Measurements from ENCODE around the gene GATD1.

The GATD1 gene

DNA sequence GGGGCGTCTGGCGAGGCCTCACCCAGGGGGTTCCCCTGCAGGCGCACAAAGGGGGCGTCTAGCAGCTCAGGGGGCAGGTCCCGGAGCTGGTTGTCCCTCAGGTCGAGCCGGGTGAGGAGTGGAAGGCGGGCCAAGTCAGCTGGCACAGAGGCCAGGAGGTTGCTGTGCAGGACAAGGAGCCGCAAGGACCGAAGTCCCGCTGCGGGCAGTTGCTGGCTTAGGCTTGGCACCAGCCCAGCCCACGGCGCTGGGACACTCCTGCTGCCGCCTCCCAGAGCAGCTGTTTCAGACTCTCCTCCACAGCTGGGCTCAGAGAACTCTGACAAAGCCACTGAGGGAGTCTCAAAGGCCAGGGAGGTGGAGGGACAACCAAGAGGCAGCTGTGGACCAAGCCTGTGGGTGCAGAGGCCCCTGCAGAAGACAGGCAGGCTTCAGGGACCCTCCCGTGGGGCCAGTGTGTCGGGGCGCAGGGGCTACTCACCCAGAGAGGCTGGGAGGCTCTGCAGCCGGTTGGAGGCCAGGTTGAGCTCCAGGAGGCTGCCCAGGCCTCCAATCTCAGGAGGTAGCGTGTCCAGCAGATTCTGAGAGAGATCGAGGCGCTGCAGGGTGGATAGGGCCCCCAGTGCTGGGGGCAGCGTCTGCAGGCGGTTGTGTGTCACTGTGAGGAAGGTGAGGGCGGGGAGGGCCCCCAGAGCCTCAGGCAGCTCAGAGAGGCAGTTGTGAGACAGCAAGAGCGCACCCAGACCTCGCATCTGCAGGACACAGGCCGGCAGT lies 25.6 kb upstream of the GATD1 start:
- POLR2A ChIA-PET = interaction anchor here (0.9 to 2.7 kb wide), 3 partner anchors 9 to 55 kb away, joined by 3 to 14 read pairs (median 3); partner anchors contain the start of gene TALDO1
- CTCF ChIA-PET = no interaction called here
- no peak for TF ChIP-seq ZNF384 (IDR thresholded peaks at IDR 0.05)
- no peak for TF ChIP-seq NFRKB (IDR thresholded peaks at IDR 0.05)
- no peak for TF ChIP-seq LEF1 (IDR thresholded peaks at IDR 0.05; ENCODE audit: borderline replicate concordance)
- no peak for TF ChIP-seq CTBP1 (IDR thresholded peaks at IDR 0.05; ENCODE audit: borderline replicate concordance)
- no peak for TF ChIP-seq BHLHE40 (IDR thresholded peaks at IDR 0.05; ENCODE audit: borderline replicate concordance)
- DNase-seq (ENCODE audit: extremely low spot score) = no peak

DNA sequence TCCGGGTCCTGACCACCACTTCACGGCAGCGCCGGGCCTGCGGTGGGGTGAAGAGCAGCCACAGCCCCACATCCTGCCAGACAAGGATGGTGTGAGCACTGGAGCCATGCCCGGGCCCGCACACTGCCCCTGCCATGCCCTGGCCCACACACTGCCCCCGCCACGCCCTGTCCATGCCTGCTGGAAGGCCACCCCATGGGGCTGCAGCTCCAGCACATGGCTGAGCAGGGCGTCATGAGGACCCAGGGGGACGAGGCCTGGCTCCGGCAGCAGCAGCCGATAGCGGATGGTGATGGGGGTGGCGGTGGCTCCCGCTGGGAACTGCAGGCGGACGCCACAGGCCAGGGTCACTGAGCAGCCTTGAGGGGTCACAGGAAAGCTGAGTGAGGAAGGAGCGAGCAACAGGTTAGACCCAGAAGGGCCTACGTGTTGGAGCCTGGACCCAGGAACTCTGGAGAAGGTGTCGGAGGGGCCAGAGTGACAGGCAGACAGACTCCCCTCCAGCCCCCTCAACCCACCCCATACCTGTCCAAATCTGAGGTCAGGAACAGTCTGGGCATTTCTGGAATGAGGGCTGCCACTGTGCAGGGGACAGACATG lies 24.8 kb upstream of the GATD1 start:
- no peak for TF ChIP-seq FOXK2 (IDR thresholded peaks at IDR 0.05)
- TF ChIP-seq BHLHE40 (IDR thresholded peaks at IDR 0.05; ENCODE audit: borderline replicate concordance) = no peak
- TF ChIP-seq LEF1 (IDR thresholded peaks at IDR 0.05; ENCODE audit: borderline replicate concordance) = no peak
- no peak for TF ChIP-seq FOXA1 (IDR thresholded peaks at IDR 0.05)
- no peak for TF ChIP-seq ARNT (IDR thresholded peaks at IDR 0.05)
- no peak for TF ChIP-seq NFRKB (IDR thresholded peaks at IDR 0.05)
- TF ChIP-seq TARDBP (IDR thresholded peaks at IDR 0.05) = no peak
- TF ChIP-seq L3MBTL2 (conservative IDR thresholded peaks at IDR 0.05) = no peak
- TF ChIP-seq, protein P1, sequence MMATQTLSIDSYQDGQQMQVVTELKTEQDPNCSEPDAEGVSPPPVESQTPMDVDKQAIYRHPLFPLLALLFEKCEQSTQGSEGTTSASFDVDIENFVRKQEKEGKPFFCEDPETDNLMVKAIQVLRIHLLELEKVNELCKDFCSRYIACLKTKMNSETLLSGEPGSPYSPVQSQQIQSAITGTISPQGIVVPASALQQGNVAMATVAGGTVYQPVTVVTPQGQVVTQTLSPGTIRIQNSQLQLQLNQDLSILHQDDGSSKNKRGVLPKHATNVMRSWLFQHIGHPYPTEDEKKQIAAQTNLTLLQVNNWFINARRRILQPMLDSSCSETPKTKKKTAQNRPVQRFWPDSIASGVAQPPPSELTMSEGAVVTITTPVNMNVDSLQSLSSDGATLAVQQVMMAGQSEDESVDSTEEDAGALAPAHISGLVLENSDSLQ (IDR thresholded peaks at IDR 0.05) = no peak
- TF ChIP-seq CTBP1 (IDR thresholded peaks at IDR 0.05; ENCODE audit: borderline replicate concordance) = no peak
- no peak for TF ChIP-seq SUZ12 (IDR thresholded peaks at IDR 0.05)
- no peak for TF ChIP-seq ZNF384 (IDR thresholded peaks at IDR 0.05)
- no peak for TF ChIP-seq HDGF (IDR thresholded peaks at IDR 0.05; ENCODE audit: borderline replicate concordance)
- TF ChIP-seq FOXM1 (IDR thresholded peaks at IDR 0.05; ENCODE audit: borderline replicate concordance) = no peak
- TF ChIP-seq ELF4 (IDR thresholded peaks at IDR 0.05) = no peak
- no peak for TF ChIP-seq SP1 (IDR thresholded peaks at IDR 0.05)
- no peak for DNase-seq (ENCODE audit: extremely low spot score)
- POLR2A ChIA-PET = interaction anchor here (1.2 kb wide), 1 partner anchor 55 kb away, joined by 3 read pairs; the partner anchor contains the start of gene TALDO1
- CTCF ChIA-PET = no interaction called here

DNA sequence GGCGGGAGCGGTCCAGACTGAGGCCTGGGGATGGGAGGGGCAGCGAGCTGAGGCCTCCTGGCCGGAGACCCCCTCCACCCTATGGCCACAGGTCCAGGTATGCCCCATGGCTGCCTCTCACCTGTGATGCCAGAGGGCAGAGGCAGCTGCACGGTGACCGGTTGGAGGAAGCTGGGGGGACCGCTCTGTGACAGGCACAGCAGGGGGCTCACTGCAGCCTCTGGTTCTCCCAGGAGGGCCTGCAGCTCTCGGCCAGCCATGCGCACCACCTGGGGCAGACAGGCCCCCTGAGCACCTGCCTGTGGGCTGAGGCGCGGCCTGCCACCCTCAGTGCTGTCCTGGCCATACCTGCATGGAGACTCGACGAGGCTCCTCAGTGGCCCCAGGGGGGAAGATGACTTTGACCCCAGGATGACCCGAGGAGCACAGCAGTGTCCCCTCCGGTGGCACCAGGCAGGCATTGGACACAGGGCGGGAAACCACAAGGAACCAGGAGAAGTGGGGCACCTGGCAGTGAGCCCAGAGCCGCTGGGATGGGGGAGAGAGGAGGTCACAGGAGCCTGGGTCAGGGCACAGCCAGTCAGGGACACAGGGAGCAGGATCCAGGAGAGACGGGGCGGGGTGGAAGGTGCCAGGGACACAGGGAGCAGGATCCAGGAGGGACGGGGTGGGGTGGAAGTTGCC lies 24.0 kb upstream of the GATD1 start:
- no peak for DNase-seq (ENCODE audit: extremely low spot score)
- no peak for TF ChIP-seq SP1 (IDR thresholded peaks at IDR 0.05)
- no peak for TF ChIP-seq FOXM1 (IDR thresholded peaks at IDR 0.05; ENCODE audit: borderline replicate concordance)
- no peak for TF ChIP-seq CTBP1 (IDR thresholded peaks at IDR 0.05; ENCODE audit: borderline replicate concordance)
- TF ChIP-seq L3MBTL2 (conservative IDR thresholded peaks at IDR 0.05) = no peak
- no peak for TF ChIP-seq FOXK2 (IDR thresholded peaks at IDR 0.05)
- no peak for TF ChIP-seq ZNF384 (IDR thresholded peaks at IDR 0.05)
- TF ChIP-seq, protein P1 (IDR thresholded peaks at IDR 0.05) = no peak
- no peak for TF ChIP-seq ELF4 (IDR thresholded peaks at IDR 0.05)
- no peak for TF ChIP-seq FOXA1 (IDR thresholded peaks at IDR 0.05)
- no peak for TF ChIP-seq SUZ12 (IDR thresholded peaks at IDR 0.05)
- no peak for TF ChIP-seq HDGF (IDR thresholded peaks at IDR 0.05; ENCODE audit: borderline replicate concordance)
- no peak for TF ChIP-seq NFRKB (IDR thresholded peaks at IDR 0.05)
- no peak for TF ChIP-seq LEF1 (IDR thresholded peaks at IDR 0.05; ENCODE audit: borderline replicate concordance)
- TF ChIP-seq TARDBP (IDR thresholded peaks at IDR 0.05) = no peak
- TF ChIP-seq BHLHE40 (IDR thresholded peaks at IDR 0.05; ENCODE audit: borderline replicate concordance) = no peak
- ChIA-PET POLR2A (no interaction called here), CTCF (no interaction called here)

DNA sequence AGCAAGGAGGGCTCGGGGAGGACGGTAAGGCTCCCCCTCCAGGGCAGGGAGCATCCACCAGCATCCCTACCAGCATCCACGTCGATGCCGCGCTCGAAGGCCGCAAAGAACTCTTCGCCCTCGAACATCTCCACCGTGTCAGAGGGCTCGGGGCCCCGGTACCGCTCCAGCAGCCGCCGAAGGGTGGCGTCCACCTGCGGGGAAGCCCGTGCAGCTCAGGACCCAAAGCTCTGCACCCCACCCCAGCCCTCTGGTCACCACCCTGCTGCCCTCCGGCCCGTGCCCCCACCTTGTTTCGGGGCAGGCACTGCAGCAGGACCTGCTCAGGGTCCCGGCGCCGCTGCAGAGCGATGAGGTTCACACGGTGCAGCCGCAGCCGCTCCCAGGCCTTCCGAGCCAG lies 23.2 kb upstream of the GATD1 start:
- ChIA-PET CTCF (no interaction called here), POLR2A (no interaction called here)
- TF ChIP-seq LEF1 (IDR thresholded peaks at IDR 0.05; ENCODE audit: borderline replicate concordance) (no peak), ZNF384 (IDR thresholded peaks at IDR 0.05) (no peak), ARNT (IDR thresholded peaks at IDR 0.05) (no peak), FOXK2 (IDR thresholded peaks at IDR 0.05) (no peak), HDGF (IDR thresholded peaks at IDR 0.05; ENCODE audit: borderline replicate concordance) (no peak)
- TF ChIP-seq, protein P1 (IDR thresholded peaks at IDR 0.05) = no peak
- no peak for DNase-seq (ENCODE audit: extremely low spot score)

DNA sequence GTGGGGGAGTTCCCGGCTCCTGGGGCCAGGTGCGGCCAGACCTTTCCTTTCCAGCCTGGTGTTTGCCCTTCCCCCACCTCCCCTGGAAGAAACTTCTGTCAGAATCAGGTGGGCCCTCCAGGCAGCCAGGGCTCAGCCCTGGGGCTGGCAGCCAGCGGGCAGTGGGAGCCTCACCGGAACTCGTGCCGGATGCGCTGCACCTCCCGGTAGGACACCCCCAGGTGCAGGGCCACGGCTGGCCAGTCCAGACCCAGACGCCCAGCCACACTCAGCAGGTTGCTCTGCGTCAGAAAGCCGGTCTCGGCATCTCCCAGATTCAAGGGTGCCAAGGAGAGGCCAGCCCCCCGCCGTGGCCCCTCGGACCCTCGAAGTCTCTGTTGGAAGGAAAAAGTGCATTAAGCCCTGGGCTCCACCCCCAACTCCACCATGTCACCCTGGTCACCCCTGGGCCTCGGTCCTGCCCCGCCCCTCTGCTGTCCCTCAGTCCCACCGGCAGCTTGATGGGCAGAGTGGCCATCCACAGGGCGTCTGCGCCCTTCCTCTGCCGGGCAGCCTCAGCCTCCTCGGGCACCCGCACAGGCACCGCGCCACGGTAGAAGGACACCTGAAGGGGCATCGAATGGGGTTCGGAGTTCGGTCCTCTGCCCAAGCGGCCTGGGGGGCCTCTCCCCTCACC lies 22.5 kb upstream of the GATD1 start:
- TF ChIP-seq BHLHE40 (IDR thresholded peaks at IDR 0.05; ENCODE audit: borderline replicate concordance) = no peak
- TF ChIP-seq LEF1 (IDR thresholded peaks at IDR 0.05; ENCODE audit: borderline replicate concordance) = no peak
- TF ChIP-seq NFRKB (IDR thresholded peaks at IDR 0.05) = no peak
- TF ChIP-seq ZNF384 (IDR thresholded peaks at IDR 0.05) = no peak
- no peak for TF ChIP-seq SUZ12 (IDR thresholded peaks at IDR 0.05)
- no peak for TF ChIP-seq FOXA1 (IDR thresholded peaks at IDR 0.05)
- no peak for TF ChIP-seq SP1 (IDR thresholded peaks at IDR 0.05)
- no peak for TF ChIP-seq ELF4 (IDR thresholded peaks at IDR 0.05)
- no peak for TF ChIP-seq L3MBTL2 (conservative IDR thresholded peaks at IDR 0.05)
- TF ChIP-seq, protein P1 (IDR thresholded peaks at IDR 0.05) = no peak
- no peak for TF ChIP-seq TARDBP (IDR thresholded peaks at IDR 0.05)
- no peak for TF ChIP-seq CTBP1 (IDR thresholded peaks at IDR 0.05; ENCODE audit: borderline replicate concordance)
- no peak for TF ChIP-seq HDGF (IDR thresholded peaks at IDR 0.05; ENCODE audit: borderline replicate concordance)
- TF ChIP-seq FOXK2 (IDR thresholded peaks at IDR 0.05) = no peak
- TF ChIP-seq FOXM1 (IDR thresholded peaks at IDR 0.05; ENCODE audit: borderline replicate concordance) = no peak
- TF ChIP-seq ARNT (IDR thresholded peaks at IDR 0.05) = no peak
- DNase-seq (ENCODE audit: extremely low spot score) = no peak
- ChIA-PET CTCF (no interaction called here), POLR2A (no interaction called here)
